ENCODE data around the gene SAAL1.
A peak's percentile ranks its signal among the peaks of the same experiment; 100 is the strongest.
"Not testable (repeated sequence)": the region's sequence is repeated elsewhere in the genome, so short reads cannot be mapped to it uniquely, and the experiment has no call there.

SAAL1 gene, protein sequence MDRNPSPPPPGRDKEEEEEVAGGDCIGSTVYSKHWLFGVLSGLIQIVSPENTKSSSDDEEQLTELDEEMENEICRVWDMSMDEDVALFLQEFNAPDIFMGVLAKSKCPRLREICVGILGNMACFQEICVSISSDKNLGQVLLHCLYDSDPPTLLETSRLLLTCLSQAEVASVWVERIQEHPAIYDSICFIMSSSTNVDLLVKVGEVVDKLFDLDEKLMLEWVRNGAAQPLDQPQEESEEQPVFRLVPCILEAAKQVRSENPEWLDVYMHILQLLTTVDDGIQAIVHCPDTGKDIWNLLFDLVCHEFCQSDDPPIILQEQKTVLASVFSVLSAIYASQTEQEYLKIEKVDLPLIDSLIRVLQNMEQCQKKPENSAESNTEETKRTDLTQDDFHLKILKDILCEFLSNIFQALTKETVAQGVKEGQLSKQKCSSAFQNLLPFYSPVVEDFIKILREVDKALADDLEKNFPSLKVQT

GRCh38 chr11:18105802-18106574 is at the start of gene SAAL1:
Gene SAAL1, minus strand, starts transcription at chr11:18106082. Its CDS starts 41 bp downstream, at chr11:18106041.
- DNase-seq (ENCODE audit: low read depth in 2 of 3, low spot score in 1 of 3), result peak; percentile 84 to 90 (median 89)

- DNase-seq (ENCODE audit: low read depth in 2 of 3, low spot score in 1 of 3), result no peak
Measured at GRCh38 chr11:18151581-18151980, 45.7 kb upstream of the SAAL1 start.

DNA sequence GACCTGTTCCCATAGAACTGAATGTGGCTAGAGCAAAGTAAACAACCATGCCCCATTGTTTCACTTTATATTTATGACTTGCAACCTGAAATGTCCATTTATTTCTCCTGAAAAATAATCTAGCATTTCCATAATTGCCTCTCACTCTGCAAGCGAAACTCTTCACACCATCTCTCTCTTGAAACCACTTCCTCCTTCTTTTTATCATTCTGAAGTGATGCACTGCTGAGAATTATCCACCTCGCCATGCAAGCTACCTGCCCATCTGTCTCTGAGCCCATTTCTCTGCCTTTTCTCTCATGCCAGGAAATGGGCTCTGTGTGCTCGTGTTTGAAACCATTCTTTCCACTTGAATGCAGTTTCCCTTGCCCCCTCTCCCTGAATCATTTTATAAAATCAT is 40.0 kb upstream of the SAAL1 start:
- no peak for DNase-seq (ENCODE audit: low read depth in 2 of 3, low spot score in 1 of 3)

GRCh38 chr11:18145025-18145424 is 39.1 kb upstream of the SAAL1 start:
- no peak for DNase-seq (ENCODE audit: low read depth in 2 of 3, low spot score in 1 of 3)

DNA sequence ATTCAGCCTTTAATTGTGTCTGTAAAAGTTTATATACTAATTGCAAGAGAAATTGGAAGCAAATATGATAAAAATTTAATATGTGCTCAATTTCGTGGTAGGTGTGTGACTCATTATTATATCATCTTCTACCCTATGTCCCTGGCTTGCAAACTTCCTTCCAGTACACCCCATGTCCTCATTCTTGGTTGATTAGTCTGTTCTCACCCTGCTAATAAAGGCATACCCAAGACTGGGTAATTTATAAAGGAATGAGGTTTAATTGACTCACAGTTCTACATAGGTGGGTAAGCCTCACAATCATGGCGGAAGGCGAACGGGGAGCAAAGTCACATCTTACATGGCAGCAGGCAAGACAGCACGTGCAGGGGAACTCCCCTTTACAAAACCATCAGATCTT is 38.4 kb upstream of the SAAL1 start:
- no peak for DNase-seq (ENCODE audit: low read depth in 2 of 3, low spot score in 1 of 3)

DNA sequence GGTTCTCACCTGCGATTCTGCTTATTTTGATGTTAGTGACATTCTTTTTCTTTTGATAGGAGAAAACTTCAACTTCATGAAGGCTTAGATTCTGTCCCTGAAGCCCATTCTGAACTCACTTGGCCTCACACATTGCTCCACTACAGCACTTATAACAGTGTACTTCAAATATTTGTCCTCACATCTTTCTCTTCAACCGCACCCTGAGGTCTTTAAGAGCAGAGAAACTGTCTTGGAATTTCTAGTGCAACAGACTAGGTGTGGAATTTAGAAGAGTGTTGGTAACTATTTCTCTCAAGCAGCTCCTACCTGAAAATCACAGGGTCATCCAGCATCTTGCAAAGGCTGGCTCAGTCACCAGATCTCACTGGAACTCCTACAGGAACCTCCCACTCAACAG is 34.3 kb upstream of the SAAL1 start:
- DNase-seq (ENCODE audit: low read depth in 2 of 3, low spot score in 1 of 3), result no peak

DNA sequence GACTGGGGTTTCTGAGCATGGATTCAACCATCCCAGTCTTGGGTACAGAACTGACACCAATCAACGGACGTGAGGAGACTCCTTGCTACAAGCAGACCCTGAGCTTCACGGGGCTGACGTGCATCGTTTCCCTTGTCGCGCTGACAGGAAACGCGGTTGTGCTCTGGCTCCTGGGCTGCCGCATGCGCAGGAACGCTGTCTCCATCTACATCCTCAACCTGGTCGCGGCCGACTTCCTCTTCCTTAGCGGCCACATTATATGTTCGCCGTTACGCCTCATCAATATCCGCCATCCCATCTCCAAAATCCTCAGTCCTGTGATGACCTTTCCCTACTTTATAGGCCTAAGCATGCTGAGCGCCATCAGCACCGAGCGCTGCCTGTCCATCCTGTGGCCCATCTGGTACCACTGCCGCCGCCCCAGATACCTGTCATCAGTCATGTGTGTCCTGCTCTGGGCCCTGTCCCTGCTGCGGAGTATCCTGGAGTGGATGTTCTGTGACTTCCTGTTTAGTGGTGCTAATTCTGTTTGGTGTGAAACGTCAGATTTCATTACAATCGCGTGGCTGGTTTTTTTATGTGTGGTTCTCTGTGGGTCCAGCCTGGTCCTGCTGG is 31.4 kb upstream of the SAAL1 start:
- no peak for DNase-seq (ENCODE audit: low read depth in 2 of 3, low spot score in 1 of 3)

DNA sequence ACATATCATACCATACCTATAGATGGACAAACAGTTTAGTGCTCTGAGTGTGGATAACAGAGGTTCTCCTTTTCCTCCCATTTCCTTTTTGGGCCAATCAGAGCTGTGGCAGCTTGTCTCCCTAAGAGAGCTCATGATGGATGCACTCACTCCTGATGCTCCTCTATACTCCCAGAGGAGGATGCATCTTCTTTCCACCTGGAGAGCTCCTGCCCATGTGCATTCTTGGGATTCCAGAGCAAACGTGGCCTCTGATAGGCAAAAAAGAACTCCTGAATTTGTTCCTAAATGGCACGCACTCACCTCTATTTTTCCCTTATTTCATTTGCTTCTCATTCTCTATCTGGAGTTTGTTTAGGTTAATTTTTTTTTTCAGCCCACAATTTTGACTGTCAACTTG is 29.4 kb upstream of the SAAL1 start:
- DNase-seq (ENCODE audit: low read depth in 2 of 3, low spot score in 1 of 3), result no peak

DNA sequence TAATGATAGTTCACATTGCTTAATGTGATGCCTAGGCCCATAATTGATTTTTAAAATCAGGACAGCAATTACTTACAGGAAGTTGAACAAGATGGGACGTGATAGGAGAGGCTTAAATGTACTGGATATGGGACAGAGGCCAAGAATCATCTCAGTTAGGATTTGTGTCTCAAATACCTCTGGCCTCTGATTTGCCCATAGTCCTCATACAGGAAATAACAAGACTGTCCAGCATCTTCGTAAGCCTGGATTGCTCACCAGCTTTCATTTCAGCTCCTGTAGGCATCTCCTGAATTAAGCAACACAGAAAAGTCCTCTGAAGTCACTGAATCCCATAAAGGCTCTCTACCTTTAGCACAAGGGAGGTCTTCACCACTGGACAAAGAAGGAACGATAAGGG is 26.5 kb upstream of the SAAL1 start, which contains the start of gene MRGPRX3:
Gene MRGPRX3, plus strand, starts transcription at position 231 of the 400 bp plus-strand sequence. CDS start 4,632 bp downstream, outside the sequence.
- DNase-seq (ENCODE audit: low read depth in 2 of 3, low spot score in 1 of 3), result no peak

DNA sequence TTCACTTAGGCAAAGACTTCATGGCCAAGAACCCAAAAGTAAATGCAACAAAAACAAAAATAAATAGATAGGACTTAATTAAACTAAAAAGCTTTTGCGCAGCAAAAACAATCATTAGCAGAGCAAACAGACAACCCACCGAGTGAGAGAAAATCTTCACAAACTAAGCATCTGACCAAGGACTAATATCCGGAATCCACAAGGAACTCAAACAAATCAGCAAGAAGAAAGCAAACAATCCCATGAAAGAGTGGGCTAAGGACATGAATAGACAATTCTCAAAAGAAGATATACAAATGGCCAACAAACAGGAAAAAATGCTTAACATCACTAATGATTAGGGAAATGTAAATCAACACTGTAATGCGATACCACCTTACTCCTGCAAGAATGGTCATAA is 25.2 kb upstream of the SAAL1 start:
- DNase-seq (ENCODE audit: low read depth in 2 of 3, low spot score in 1 of 3), result not testable (repeated sequence)

- DNase-seq (ENCODE audit: low read depth in 2 of 3, low spot score in 1 of 3), result not testable (repeated sequence)
Measured at GRCh38 chr11:18121331-18121828, 15.5 kb upstream of the SAAL1 start.

GRCh38 chr11:18115360-18116127 is 9.7 kb upstream of the SAAL1 start:
- peak; percentile 39 to 64 (median 51) for DNase-seq (ENCODE audit: low read depth in 2 of 3, low spot score in 1 of 3)

DNA sequence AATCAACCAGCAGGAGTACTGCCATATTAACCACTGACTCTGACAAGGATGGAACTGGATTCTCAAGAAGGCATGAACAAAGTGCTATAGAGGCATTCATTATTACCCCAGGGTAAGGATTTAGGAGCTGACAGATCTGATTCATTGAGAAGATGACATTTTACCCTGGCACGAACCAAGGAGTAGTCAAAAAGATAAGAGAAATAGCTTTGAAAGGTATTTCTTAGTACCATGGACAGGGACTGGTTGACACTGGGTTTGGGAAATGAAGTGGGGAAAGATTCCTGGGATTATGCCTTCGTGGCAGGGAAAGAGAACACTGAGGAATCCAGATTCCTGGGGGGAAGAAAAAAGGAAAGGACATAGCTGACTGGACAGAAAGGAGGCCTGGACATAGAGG is 5.1 kb upstream of the SAAL1 start:
- no peak for DNase-seq (ENCODE audit: low read depth in 2 of 3, low spot score in 1 of 3)

DNA sequence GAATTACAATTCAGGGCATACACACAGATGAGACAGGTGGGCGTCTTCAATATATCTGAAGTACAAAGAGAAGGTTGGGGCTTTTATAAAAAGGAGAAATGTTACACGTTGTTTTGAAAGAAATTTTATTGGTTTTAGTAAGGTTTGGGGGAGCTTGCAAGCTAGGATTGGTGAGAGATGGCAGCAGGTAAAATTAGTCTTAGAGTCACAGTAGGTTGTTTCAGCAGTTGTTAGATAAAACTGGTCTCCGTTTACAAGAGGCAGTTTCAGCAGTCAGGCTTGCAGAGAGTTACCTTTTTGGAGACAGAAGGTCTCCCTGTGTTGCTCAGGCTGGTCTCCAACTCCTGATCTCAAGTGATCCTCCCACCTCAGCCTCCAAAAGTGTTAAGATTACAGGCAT is 2.4 kb upstream of the SAAL1 start:
- no peak for DNase-seq (ENCODE audit: low read depth in 2 of 3, low spot score in 1 of 3)

DNA sequence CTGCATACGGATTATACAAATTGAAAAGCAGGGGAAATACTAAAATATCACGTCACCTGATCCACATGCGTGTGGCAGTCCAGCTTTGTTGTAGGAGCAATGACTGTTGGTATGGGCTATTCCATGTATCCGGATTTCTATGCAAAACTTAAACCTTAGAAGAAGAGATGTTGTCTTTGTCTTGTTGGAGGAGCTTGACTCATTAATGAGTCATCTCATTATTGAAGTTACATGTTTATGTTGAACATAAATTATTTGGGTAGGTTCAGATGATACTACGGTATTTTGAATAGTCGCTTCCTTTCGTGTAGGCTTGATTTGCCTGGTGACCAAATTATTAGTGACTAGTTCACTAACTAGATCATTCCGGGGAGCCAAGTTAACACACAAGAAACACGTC is 806 bp upstream of the SAAL1 start:
- DNase-seq (ENCODE audit: low read depth in 2 of 3, low spot score in 1 of 3), result no peak

DNA sequence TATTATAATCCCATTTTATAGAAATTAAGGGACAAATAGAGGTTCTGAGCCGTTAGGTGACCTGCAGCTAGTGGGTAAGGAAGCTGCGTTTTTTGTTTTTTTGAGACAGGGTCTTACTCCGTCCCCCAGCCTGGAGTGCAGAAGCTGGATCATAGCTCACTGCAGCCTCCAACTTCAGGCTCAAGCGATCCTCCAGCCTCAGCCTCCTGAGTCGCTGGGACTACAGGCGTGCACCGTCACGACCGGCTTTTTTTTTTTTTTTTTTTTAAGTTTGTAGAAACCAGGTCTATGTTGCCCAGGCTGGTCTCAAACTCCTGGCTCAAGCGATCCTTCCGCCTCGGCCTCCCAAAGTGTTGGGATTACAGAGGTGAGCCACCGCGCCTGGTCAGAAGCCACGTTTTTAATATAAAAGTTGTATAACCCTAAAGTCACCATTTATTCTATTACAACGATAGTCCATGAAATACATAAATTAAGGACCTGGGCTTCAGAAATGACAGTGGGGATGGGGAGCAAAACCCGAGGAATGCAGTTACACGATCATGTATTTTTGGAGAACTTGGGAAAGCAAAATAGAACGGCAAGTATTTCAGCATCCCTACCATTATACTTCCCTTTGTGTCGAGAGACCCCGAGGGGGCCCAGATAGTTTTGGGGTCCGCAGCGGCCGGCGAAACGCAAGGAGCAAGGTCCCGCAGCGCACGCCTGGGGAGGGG is 638 bp downstream of the SAAL1 start:
- no peak for DNase-seq (ENCODE audit: low read depth in 2 of 3, low spot score in 1 of 3)

GRCh38 chr11:18100926-18101656 is 4.8 kb downstream of the SAAL1 start:
- DNase-seq (ENCODE audit: low read depth in 2 of 3, low spot score in 1 of 3), result no peak

GRCh38 chr11:18093959-18094358 is 11.9 kb downstream of the SAAL1 start:
- DNase-seq (ENCODE audit: low read depth in 2 of 3, low spot score in 1 of 3), result no peak

GRCh38 chr11:18091731-18092130 is 14.2 kb downstream of the SAAL1 start:
- no peak for DNase-seq (ENCODE audit: low read depth in 2 of 3, low spot score in 1 of 3)

All from stimulated activated CD4-positive, alpha-beta T cell treated with anti-CD3 and anti-CD28 coated beads, Interleukin-12 subunit alpha, Interleukin-12 subunit beta, amount 100 ng/mL, for 48 hours (primary cell).